ENCODE data around the gene EVI5.
A peak's percentile ranks its signal among the peaks of the same experiment; 100 is the strongest.

The EVI5 gene

GRCh38 chr1:92808381-92808780 lies 23.5 kb upstream of the EVI5 start:
- no peak for TF ChIP-seq CTCF (IDR thresholded peaks at IDR 0.05; ENCODE audit: low read length, missing control alignments)
- no peak for DNase-seq (ENCODE audit: low read depth)
- no peak overlapping the region for H3K4me3 ChIP-seq (replicated peaks; ENCODE audit: low read depth, low read length)

GRCh38 chr1:92805216-92805615 lies 20.3 kb upstream of the EVI5 start:
- peak; percentile 34 for DNase-seq (ENCODE audit: low read depth)
- no peak for TF ChIP-seq CTCF (IDR thresholded peaks at IDR 0.05; ENCODE audit: low read length, missing control alignments)
- no peak overlapping the region for H3K4me3 ChIP-seq (replicated peaks; ENCODE audit: low read depth, low read length)

- DNase-seq (ENCODE audit: low read depth) = peak; percentile 99
Observed at GRCh38 chr1:92804721-92805201, 19.9 kb upstream of the EVI5 start.

GRCh38 chr1:92803140-92803887 lies 18.4 kb upstream of the EVI5 start:
- no peak for TF ChIP-seq CTCF (IDR thresholded peaks at IDR 0.05; ENCODE audit: low read length, missing control alignments)

More at GRCh38 chr1:92804721-92805201, 19.9 kb upstream of the EVI5 start:
- no peak for TF ChIP-seq CTCF (IDR thresholded peaks at IDR 0.05; ENCODE audit: low read length, missing control alignments)
- H3K4me3 ChIP-seq (replicated peaks; ENCODE audit: low read depth, low read length) = no peak overlapping the region

GRCh38 chr1:92797961-92798360 lies 13.1 kb upstream of the EVI5 start:
- TF ChIP-seq CTCF (IDR thresholded peaks at IDR 0.05; ENCODE audit: low read length, missing control alignments) = no peak
- DNase-seq (ENCODE audit: low read depth) = peak; percentile 39
- H3K4me3 ChIP-seq (replicated peaks; ENCODE audit: low read depth, low read length) = no peak overlapping the region

More at GRCh38 chr1:92803140-92803887, 18.4 kb upstream of the EVI5 start:
- DNase-seq (ENCODE audit: low read depth) = peak; percentile 44
- H3K4me3 ChIP-seq (replicated peaks; ENCODE audit: low read depth, low read length) = no peak overlapping the region

- no peak overlapping the region for H3K4me3 ChIP-seq (replicated peaks; ENCODE audit: low read depth, low read length)
- no peak for DNase-seq (ENCODE audit: low read depth)
- no peak for TF ChIP-seq CTCF (IDR thresholded peaks at IDR 0.05; ENCODE audit: low read length, missing control alignments)
Observed at GRCh38 chr1:92797297-92797696, 12.4 kb upstream of the EVI5 start.

- DNase-seq (ENCODE audit: low read depth) = peak; percentile 58
- H3K4me3 ChIP-seq (replicated peaks; ENCODE audit: low read depth, low read length) = no peak overlapping the region
- no peak for TF ChIP-seq CTCF (IDR thresholded peaks at IDR 0.05; ENCODE audit: low read length, missing control alignments)
Observed at GRCh38 chr1:92795166-92795565, 10.3 kb upstream of the EVI5 start.

Measured in fibroblast of pulmonary artery (primary cell).